GM23338 (cell line): ENCODE data around the gene GRK4. TPM values are rescaled to one million over a fixed set of nuclear protein-coding genes. Genes with fewer than 3 reads are reported as not detected.

Experiments
- ATAC-seq: fragments of 200-7000 bp; cut with Tn5 transposase; 3 replicates; pipeline ENCODE4 v1.9.1; 2020
- DNase-seq: peaks from one replicate; pipeline ENCODE4 v3.0.0-alpha.2; 2015; ENCODE audit warnings: low spot score
- H2AFZ ChIP-seq: fragments of 200-600 bp; sonication (generic); 2 replicates; pipeline ENCODE4 v1.8.0; 2016; ENCODE audit warnings: antibody characterized with exemption, mild to moderate bottlenecking, moderate library complexity
- H3F3A ChIP-seq: fragments of 200-600 bp; sonication (generic); replicated peaks from 2 replicates; pipeline ENCODE4 v1.8.0; 2017; ENCODE audit warnings: antibody characterized with exemption, mixed run types, low read depth
- H3K27ac ChIP-seq: fragments of 200-600 bp; sonication (generic); 2 replicates; pipeline ENCODE4 v1.6.1; 2016; ENCODE audit warnings: low read depth
- H3K27me3 ChIP-seq: fragments of 200-600 bp; sonication (generic); 2 replicates; pipeline ENCODE4 v1.8.0; 2016; ENCODE audit warnings: mild to moderate bottlenecking, mixed run types, moderate library complexity; ENCODE audit not compliant: insufficient read depth
- H3K36me3 ChIP-seq: fragments of 200-600 bp; sonication (generic); 2 replicates; pipeline ENCODE4 v1.8.0; 2016; ENCODE audit warnings: mild to moderate bottlenecking; ENCODE audit not compliant: insufficient read depth
- H3K4me1 ChIP-seq: fragments of 200-600 bp; sonication (generic); 2 replicates; pipeline ENCODE4 v1.8.0; 2016; ENCODE audit warnings: mild to moderate bottlenecking, moderate library complexity; ENCODE audit not compliant: insufficient read depth
- H3K4me2 ChIP-seq: fragments of 200-600 bp; sonication (generic); 2 replicates; pipeline ENCODE4 v1.7.1; 2017; ENCODE audit warnings: mixed run types
- H3K4me3 ChIP-seq: fragments of 200-600 bp; sonication (generic); 2 replicates; pipeline ENCODE4 v1.6.1; 2016; ENCODE audit warnings: mixed run types
- H3K79me2 ChIP-seq: fragments of 200-600 bp; sonication (generic); replicated peaks from 2 replicates; pipeline ENCODE4 v1.8.0; 2017; ENCODE audit warnings: mild to moderate bottlenecking; ENCODE audit not compliant: insufficient read depth
- H3K9me2 ChIP-seq: fragments of 200-600 bp; sonication (generic); 2 replicates; pipeline ENCODE4 v1.8.0; 2017; ENCODE audit not compliant: insufficient read depth
- H4K20me1 ChIP-seq: fragments of 200-600 bp; sonication (generic); replicated peaks from 2 replicates; pipeline ENCODE4 v1.8.0; 2017; ENCODE audit warnings: mild to moderate bottlenecking; ENCODE audit not compliant: insufficient read depth
- H3K27ac Mint-ChIP-seq: 2 replicates; pipeline ENCODE4 v1.8.0; 2020; ENCODE audit warnings: inconsistent platforms, mild to moderate bottlenecking, moderate library complexity, mixed read lengths
- H3K27me3 Mint-ChIP-seq: 3 replicates; pipeline ENCODE4 v1.8.0; 2022; ENCODE audit warnings: low read depth, mild to moderate bottlenecking, moderate library complexity, mixed read lengths, inconsistent platforms; ENCODE audit not compliant: insufficient read depth, poor library complexity
- H3K36me3 Mint-ChIP-seq: 3 replicates; pipeline ENCODE4 v1.8.0; 2021; ENCODE audit warnings: low read depth, mild to moderate bottlenecking, inconsistent platforms, moderate library complexity, mixed read lengths
- H3K4me1 Mint-ChIP-seq: 3 replicates; pipeline ENCODE4 v1.8.0; 2020; ENCODE audit warnings: mild to moderate bottlenecking, inconsistent platforms, mixed read lengths
- H3K4me3 Mint-ChIP-seq: 3 replicates; pipeline ENCODE4 v1.8.0; 2021; ENCODE audit warnings: moderate library complexity, mild to moderate bottlenecking, inconsistent platforms, mixed read lengths
- H3K9me3 Mint-ChIP-seq: 3 replicates; pipeline ENCODE4 v1.8.0; 2020; ENCODE audit warnings: moderate library complexity, mild to moderate bottlenecking, inconsistent platforms, mixed read lengths
- CREB1 ChIP-seq: fragments of 250-450 bp; sonication (Bioruptor Pico); IDR thresholded peaks from 2 replicates; pipeline ENCODE4 v1.5.0; 2020; ENCODE audit warnings: low read depth, mild to moderate bottlenecking, moderate library complexity
- CTCF ChIP-seq, 2 experiments: fragments of 200-600 bp in 1 of 2; sonication (generic) in 1 of 2; conservative IDR thresholded peaks; 2 replicates each; pipeline versions ENCODE4 v1.5.1 to v1.6.1; 2016 to 2017; ENCODE audit warnings: antibody characterized with exemption in 2 of 2, low read depth in 2 of 2, mild to moderate bottlenecking in 2 of 2, moderate library complexity in 1 of 2
- ETS1 ChIP-seq: IDR thresholded peaks from 2 replicates; pipeline ENCODE4 v1.6.1; 2016; ENCODE audit warnings: antibody characterized with exemption
- EZH2 ChIP-seq: fragments of 200-600 bp; sonication (generic); IDR thresholded peaks from one replicate; pipeline ENCODE4 v1.8.0; 2017; ENCODE audit warnings: antibody characterized with exemption, mild to moderate bottlenecking, low read depth; ENCODE audit not compliant: unreplicated experiment
- EZH2phosphoT487 ChIP-seq: fragments of 200-600 bp; sonication (generic); IDR thresholded peaks from one replicate; pipeline ENCODE4 v1.8.1; 2018; ENCODE audit warnings: antibody characterized with exemption; ENCODE audit not compliant: unreplicated experiment
- JUNB ChIP-seq: IDR thresholded peaks from one replicate; pipeline ENCODE4 v1.6.1; 2016; ENCODE audit warnings: antibody characterized with exemption; ENCODE audit not compliant: unreplicated experiment
- NANOG ChIP-seq: IDR thresholded peaks from 2 replicates; pipeline ENCODE4 v1.6.1; 2016; ENCODE audit warnings: antibody characterized with exemption, borderline replicate concordance
- POLR2AphosphoS5 ChIP-seq: IDR thresholded peaks from 2 replicates; pipeline ENCODE4 v1.6.1; 2016; ENCODE audit warnings: antibody characterized with exemption, low read depth
- REST ChIP-seq: IDR thresholded peaks from one replicate; pipeline ENCODE4 v1.6.1; 2018; ENCODE audit warnings: antibody characterized with exemption; ENCODE audit not compliant: unreplicated experiment
- STAT1 ChIP-seq: IDR thresholded peaks from one replicate; pipeline ENCODE4 v1.6.1; 2016; ENCODE audit warnings: antibody characterized with exemption; ENCODE audit not compliant: unreplicated experiment
- ZNF114 ChIP-seq: fragments of 250-450 bp; sonication (Bioruptor Pico); IDR thresholded peaks from 2 replicates; pipeline ENCODE4 v1.5.0; 2020; ENCODE audit warnings: mild to moderate bottlenecking, moderate library complexity
- ZNF331 ChIP-seq: fragments of 250-450 bp; sonication (Bioruptor Pico); IDR thresholded peaks from 2 replicates; pipeline ENCODE4 v1.5.0; 2020; ENCODE audit warnings: low read depth, mild to moderate bottlenecking, moderate library complexity
- ZNF462 ChIP-seq: fragments of 250-450 bp; sonication (Bioruptor Pico); IDR thresholded peaks from 2 replicates; pipeline ENCODE4 v1.5.0; 2020; ENCODE audit warnings: mild to moderate bottlenecking, moderate library complexity
- polyA plus RNA-seq: library from polyadenylated mRNA; unstranded; fragments of >200 nt; fragmentation: Nextera tagmentation; extraction: Ambion mirVana; gene quantifications from 2 replicates; pipeline ENCODE4 v1.2.1, GENCODE V29; 2016
- total RNA-seq: library from RNA; depleted of rRNA; stranded (reverse); fragments of >200 nt; shearing (Covaris generic); gene quantifications from 2 replicates; pipeline ENCODE4 v1.2.3, GENCODE V29; 2014

Gene GRK4
- total and polyA plus RNA-seq, 2 experiments from 2014 or later: 1.3 to 1.4 TPM

GRCh38 chr4:3054169-3054759 is 90.9 kb downstream of the GRK4 start:
- TF ChIP-seq NANOG: no peak
- TF ChIP-seq EZH2phosphoT487: no peak
- TF ChIP-seq CREB1 (CRISPR knock-in tag): no peak
- TF ChIP-seq POLR2AphosphoS5: no peak
- TF ChIP-seq EZH2: no peak
- no peak for TF ChIP-seq REST
- no peak for TF ChIP-seq JUNB
- no peak for TF ChIP-seq STAT1
- no peak for TF ChIP-seq CTCF (conservative IDR thresholded peaks at IDR 0.05; ENCODE audit: low read depth in 2 of 2)
- no peak for TF ChIP-seq ZNF462 (CRISPR knock-in tag)
- no peak for TF ChIP-seq ETS1
- no peak for TF ChIP-seq ZNF114 (CRISPR knock-in tag)
- TF ChIP-seq ZNF331: no peak
- Mint-ChIP-seq H3K36me3 (peaks cover 17% of the 10 kb centered on the region), H3K27me3 (peaks cover 6% of the 10 kb centered on the region), H3K4me1 (peaks cover 6% of the 10 kb centered on the region; the same call in 2 of the 3 replicates), H3K27ac (no peak overlapping the region), H3K4me3 (no peak overlapping the region), H3K9me3 (peaks cover 57% of the 10 kb centered on the region)
- Histone ChIP-seq H3K4me3 (no peak overlapping the region), H3K36me3 (peaks cover 5% of the 10 kb centered on the region), H3K4me2 (no peak overlapping the region), H2AFZ (no peak overlapping the region), H3K27me3 (no peaks in the 10 kb centered on the region), H4K20me1 (no peaks in the 10 kb centered on the region), H3K79me2 (no peaks in the 10 kb centered on the region), H3K9me2 (no peaks in the 10 kb centered on the region; the same call in 1 of the 2 replicates), H3F3A (no peaks in the 10 kb centered on the region), H3K4me1 (no peaks in the 10 kb centered on the region), H3K27ac (no peak overlapping the region)
- ATAC-seq (no peak), DNase-seq (no peak)
